Mesothelial cell of epicardium (in vitro differentiated cells): ENCODE results near the gene LTBP3. TPM values are rescaled to one million over a fixed set of nuclear protein-coding genes. Genes with fewer than 3 reads are reported as not detected.

Experiments
- DNase-seq, 2 experiments: peaks; one replicate each; pipeline ENCODE4 v3.0.0; 2021; ENCODE audit warnings: low spot score in 2 of 2; ENCODE audit not compliant: unreplicated experiment in 2 of 2
- H3K27ac Mint-ChIP-seq: 2 replicates; pipeline ENCODE4 v1.8.0; 2021; ENCODE audit warnings: mixed read lengths
- H3K27me3 Mint-ChIP-seq: 2 replicates; pipeline ENCODE4 v1.8.0; 2021; ENCODE audit warnings: low read depth, mixed read lengths
- H3K36me3 Mint-ChIP-seq: 2 replicates; pipeline ENCODE4 v1.8.0; 2021; ENCODE audit warnings: mixed read lengths
- H3K4me1 Mint-ChIP-seq: 2 replicates; pipeline ENCODE4 v1.8.0; 2021; ENCODE audit warnings: mixed read lengths
- H3K4me3 Mint-ChIP-seq: 2 replicates; pipeline ENCODE4 v1.8.0; 2021; ENCODE audit warnings: mild to moderate bottlenecking, moderate library complexity, mixed read lengths
- H3K9me3 Mint-ChIP-seq: 2 replicates; pipeline ENCODE4 v1.8.0; 2021; ENCODE audit warnings: mixed read lengths
- total RNA-seq: library from RNA; stranded (reverse); gene quantifications from 3 replicates; pipeline ENCODE4 v1.2.1, GENCODE V29; 2021
- TF ChIP-seq, protein P1 (sequence below): fragments of 200-600 bp; sonication (generic); IDR thresholded peaks from one replicate; pipeline ENCODE4 v1.5.0; 2021; ENCODE audit warnings: antibody characterized with exemption; ENCODE audit not compliant: unreplicated experiment

Gene LTBP3
- total RNA-seq, 1 donor from 2014 or later: 333 TPM

DNA sequence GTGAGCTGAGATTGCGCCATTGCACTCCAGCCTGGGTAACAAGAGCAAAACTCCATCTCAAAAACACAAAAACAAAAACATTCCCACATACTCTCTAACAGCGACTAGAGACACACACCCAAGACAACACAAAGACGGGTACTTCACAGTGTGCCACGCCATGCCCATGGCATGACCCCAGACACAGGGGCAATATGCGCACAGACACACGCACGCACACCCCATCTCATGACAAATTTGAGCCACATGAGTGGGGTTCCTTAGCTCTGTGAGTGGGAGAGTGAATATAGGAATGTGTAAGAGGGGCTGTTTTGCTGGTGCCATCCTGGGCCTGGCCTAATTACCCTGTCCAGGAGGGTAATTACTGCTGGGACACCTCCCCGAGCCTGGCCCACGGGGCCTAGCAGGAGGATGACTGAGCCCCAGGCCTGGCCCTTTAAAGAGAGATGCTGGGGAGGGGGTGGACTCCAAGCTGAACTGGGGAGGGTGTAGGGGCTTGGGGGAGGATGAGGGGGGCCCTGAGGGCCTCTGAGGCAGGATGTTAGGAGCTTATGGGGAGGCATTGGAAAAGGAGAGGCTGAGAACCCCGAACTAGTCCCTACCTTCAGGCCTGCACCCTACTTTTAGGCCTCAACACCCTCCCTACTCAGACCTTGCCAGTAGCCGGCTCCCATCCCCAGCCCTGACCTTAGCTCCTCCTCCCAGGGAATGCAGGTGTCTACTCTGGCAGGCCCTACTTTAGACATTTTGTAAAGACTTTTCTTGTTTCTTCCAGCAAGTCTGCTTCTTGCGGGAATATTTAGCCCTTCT, 1.5 kb downstream of the LTBP3 start:
- H3K27me3 Mint-ChIP-seq: no peaks in the 10 kb centered on the region
- peaks cover 8% of the 10 kb centered on the region for H3K36me3 Mint-ChIP-seq
- peaks cover 61% of the 10 kb centered on the region for H3K4me1 Mint-ChIP-seq
- TF ChIP-seq, protein P1, sequence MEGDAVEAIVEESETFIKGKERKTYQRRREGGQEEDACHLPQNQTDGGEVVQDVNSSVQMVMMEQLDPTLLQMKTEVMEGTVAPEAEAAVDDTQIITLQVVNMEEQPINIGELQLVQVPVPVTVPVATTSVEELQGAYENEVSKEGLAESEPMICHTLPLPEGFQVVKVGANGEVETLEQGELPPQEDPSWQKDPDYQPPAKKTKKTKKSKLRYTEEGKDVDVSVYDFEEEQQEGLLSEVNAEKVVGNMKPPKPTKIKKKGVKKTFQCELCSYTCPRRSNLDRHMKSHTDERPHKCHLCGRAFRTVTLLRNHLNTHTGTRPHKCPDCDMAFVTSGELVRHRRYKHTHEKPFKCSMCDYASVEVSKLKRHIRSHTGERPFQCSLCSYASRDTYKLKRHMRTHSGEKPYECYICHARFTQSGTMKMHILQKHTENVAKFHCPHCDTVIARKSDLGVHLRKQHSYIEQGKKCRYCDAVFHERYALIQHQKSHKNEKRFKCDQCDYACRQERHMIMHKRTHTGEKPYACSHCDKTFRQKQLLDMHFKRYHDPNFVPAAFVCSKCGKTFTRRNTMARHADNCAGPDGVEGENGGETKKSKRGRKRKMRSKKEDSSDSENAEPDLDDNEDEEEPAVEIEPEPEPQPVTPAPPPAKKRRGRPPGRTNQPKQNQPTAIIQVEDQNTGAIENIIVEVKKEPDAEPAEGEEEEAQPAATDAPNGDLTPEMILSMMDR: no peak
- H3K4me3 Mint-ChIP-seq: peak overlapping the region; percentile 82
- DNase-seq: no peak
- peak overlapping the region; percentile 93 for H3K27ac Mint-ChIP-seq
- H3K9me3 Mint-ChIP-seq: no peaks in the 10 kb centered on the region

DNA sequence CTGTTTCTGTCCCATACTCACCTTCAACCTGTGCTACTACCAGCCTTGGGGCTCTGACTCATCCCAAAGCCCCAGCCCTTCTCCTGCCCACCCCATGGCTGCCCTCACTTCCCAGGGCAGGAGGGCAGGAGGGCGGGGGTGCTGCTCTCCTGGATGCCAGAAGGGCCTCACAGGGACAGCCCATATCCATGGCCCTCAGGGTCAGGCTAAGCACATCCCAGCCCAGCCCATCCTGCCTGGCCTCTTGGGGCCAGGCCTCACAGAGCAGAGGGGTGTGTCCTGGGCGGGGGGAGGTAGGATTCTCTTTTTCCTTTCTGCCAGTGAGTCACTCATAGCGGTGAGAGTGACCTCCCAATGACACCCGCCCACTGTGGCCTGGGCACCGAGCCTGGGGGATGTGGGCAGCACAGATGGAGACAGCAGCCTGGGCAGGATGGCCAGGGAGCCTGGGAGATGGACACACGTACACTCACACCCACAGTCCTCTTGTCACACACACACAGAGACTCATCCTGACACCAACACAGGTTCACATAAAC, 2.4 kb downstream of the LTBP3 start:
- DNase-seq: no peak
- Mint-ChIP-seq H3K27ac (peak overlapping the region; percentile 88), H3K9me3 (no peaks in the 10 kb centered on the region), H3K36me3 (peaks cover 16% of the 10 kb centered on the region), H3K4me1 (peaks cover 58% of the 10 kb centered on the region), H3K27me3 (no peaks in the 10 kb centered on the region), H3K4me3 (peak overlapping the region; percentile 82)
- TF ChIP-seq, protein P1: no peak

DNA sequence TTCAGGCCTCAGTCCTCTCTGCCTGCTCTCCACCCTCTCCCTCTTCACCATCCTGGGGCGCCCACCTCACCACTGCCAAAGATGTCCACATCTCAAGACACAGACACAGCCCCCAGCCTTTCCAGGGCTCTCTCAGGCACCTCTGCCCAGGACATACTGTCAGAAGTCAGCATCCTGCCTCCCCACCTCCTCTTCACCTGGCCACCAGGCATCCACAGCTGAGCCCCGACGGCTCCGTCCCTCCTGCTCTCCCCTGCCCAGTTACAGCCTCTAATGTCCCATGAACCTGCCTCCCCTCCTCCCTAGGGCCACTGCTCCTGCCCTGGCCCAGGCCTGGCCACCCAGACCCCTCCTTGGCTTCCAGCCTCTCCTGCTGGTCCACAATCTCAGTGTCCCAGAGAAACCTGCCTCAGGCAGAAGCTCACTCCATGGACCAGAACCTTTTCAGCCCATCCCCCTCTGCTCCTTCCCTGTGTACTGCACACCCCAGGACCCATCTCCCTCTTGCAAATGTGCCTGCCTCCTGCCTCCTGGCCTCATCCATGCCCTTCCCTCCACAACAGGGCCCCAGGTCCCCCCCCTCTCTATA, 3.2 kb downstream of the LTBP3 start:
- Mint-ChIP-seq H3K4me3 (peak overlapping the region; percentile 11), H3K27me3 (no peaks in the 10 kb centered on the region), H3K27ac (peak overlapping the region; percentile 62), H3K9me3 (no peaks in the 10 kb centered on the region), H3K36me3 (peaks cover 18% of the 10 kb centered on the region), H3K4me1 (peaks cover 50% of the 10 kb centered on the region)
- DNase-seq: no peak
- TF ChIP-seq, protein P1: no peak

DNA sequence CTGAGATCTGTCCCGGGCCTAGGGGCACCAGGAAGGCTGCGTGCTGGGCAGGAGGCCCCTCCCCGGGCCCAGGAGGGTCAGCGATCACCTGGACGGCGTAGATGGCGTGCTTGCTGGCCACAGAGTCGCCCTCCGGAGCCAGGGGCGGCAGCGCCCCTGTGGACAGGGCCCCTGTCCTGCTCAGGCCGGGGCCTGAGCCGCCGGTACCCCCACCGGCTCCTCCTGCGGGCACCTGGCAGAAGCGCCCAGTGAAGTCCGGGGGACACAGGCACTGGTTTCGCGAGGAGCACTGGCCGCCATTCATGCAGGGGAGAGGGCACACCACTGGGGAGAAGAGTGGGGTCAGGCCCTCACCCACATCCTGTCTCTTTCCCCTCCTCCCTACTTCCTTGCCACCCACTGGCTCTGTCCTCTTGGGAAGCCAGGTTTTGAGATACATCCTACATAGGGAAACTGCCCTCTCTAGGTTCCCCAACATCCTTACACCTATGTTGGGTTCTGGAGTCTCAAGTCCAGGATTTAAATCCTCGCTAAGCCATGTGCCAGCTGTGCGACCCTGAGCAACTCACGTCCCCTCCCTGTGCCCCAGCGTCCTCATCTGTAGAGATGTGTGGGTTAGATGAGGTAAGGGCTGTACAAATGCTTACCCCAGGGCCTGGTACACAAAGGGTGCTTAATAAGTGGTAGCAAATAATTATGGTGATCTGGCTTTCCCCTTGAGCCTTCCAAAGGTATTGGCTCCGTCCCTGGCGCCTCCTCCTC, 3.9 kb downstream of the LTBP3 start:
- Mint-ChIP-seq H3K36me3 (peaks cover 22% of the 10 kb centered on the region), H3K9me3 (no peaks in the 10 kb centered on the region), H3K27ac (peak overlapping the region; percentile 62), H3K4me3 (peak overlapping the region; percentile 11), H3K27me3 (no peaks in the 10 kb centered on the region), H3K4me1 (peaks cover 47% of the 10 kb centered on the region)
- TF ChIP-seq, protein P1: no peak
- no peak for DNase-seq

DNA sequence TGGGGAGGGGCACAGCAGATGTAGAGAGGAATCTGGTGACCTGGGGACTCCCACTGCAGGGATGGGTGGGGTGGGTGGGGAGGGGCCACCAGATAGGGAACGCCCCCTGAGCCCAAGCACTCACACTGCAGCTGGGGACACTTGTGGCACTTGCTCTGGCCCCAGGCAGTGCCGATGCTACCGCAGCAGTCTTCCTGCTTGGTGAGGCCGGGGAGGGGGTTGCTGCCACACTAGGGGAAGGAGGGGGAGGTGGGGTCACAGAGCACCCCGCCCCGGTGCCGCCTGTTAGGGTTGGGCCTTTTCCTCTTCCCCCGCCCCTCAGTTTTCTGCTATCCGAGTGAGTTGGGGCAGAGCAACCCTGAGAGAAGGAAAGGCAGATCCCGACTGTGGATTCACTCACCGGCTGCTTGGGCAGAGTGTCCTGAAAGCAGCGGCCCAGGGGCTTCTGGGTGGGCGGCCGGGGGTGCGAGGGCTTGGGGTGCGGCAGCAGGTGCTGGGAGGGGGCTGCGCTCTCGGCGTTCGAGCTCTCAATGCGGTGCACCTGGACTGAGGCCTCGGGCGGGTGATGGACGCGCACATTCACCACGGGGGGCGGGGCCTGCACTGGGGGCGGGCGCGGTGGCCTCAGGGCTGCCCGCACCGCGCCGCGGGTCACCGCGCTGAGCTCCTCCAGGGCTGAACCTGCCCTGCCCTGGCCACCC, 4.7 kb downstream of the LTBP3 start:
- DNase-seq: no peak
- no peaks in the 10 kb centered on the region for H3K27me3 Mint-ChIP-seq
- H3K4me1 Mint-ChIP-seq: peaks cover 41% of the 10 kb centered on the region
- peaks cover 29% of the 10 kb centered on the region for H3K36me3 Mint-ChIP-seq
- no peaks in the 10 kb centered on the region for H3K9me3 Mint-ChIP-seq
- TF ChIP-seq, protein P1: no peak
- no peak overlapping the region for H3K4me3 Mint-ChIP-seq
- H3K27ac Mint-ChIP-seq: no peak overlapping the region
